K562 (cell line): ENCODE data around the gene KIF23. TPM values are rescaled to one million over a fixed set of nuclear protein-coding genes. Genes with fewer than 3 reads are reported as not detected.
A peak's percentile ranks its signal among the peaks of the same experiment; 100 is the strongest.

Source experiments
- ARHGAP35 ChIP-seq: fragments of 450-650 bp; IDR thresholded peaks from 2 replicates; pipeline ENCODE4 v1.6.1; 2018; ENCODE audit not compliant: partially characterized antibody
- EP300 ChIP-seq: IDR thresholded peaks from 2 replicates; pipeline ENCODE4 v1.6.1; 2012; ENCODE audit warnings: low read length, improper control_type of control experiment
- FOXJ2 ChIP-seq: fragments of 200-800 bp; sonication (Bioruptor generic); IDR thresholded peaks from 2 replicates; pipeline ENCODE4 v1.6.1; 2016; ENCODE audit warnings: missing genetic modification characterization, missing compliant biosample characterization
- HMBOX1 ChIP-seq: sonication (generic); IDR thresholded peaks from 2 replicates; pipeline ENCODE4 v1.6.1; 2016
- HMG20B ChIP-seq: fragments of 250-450 bp; sonication (Bioruptor Pico); IDR thresholded peaks from 2 replicates; pipeline ENCODE4 v1.5.0; 2021; ENCODE audit warnings: mild to moderate bottlenecking
- LCOR ChIP-seq: sonication (generic); formaldehyde crosslinking; IDR thresholded peaks from 2 replicates; pipeline ENCODE4 v1.8.0; 2022; ENCODE audit warnings: mild to moderate bottlenecking, missing genetic modification reagents
- NONO ChIP-seq, 2 experiments: fragments of 200-400 bp in 1 of 2; fragments of 450-650 bp in 1 of 2; formaldehyde crosslinking in 1 of 2; IDR thresholded peaks; 2 replicates each; pipeline ENCODE4 v1.6.1; 2017; ENCODE audit warnings: low read depth in 2 of 2, mild to moderate bottlenecking in 2 of 2, moderate library complexity in 2 of 2, low read length in 1 of 2
- NR1H2 ChIP-seq: sonication (generic); formaldehyde crosslinking; IDR thresholded peaks from 2 replicates; pipeline ENCODE4 v1.4.0; 2020; ENCODE audit warnings: mild to moderate bottlenecking, missing genetic modification reagents
- PCBP1 ChIP-seq: fragments of 200-400 bp; formaldehyde crosslinking; IDR thresholded peaks from 2 replicates; pipeline ENCODE4 v1.6.1; 2018; ENCODE audit warnings: mild to moderate bottlenecking, low read depth, low read length; ENCODE audit not compliant: poor library complexity, severe bottlenecking
- SP1 ChIP-seq: sonication (generic); formaldehyde crosslinking; IDR thresholded peaks from 2 replicates; pipeline ENCODE4 v1.8.1; 2022; ENCODE audit warnings: mild to moderate bottlenecking, missing genetic modification reagents
- XRCC5 ChIP-seq: fragments of 200-400 bp; formaldehyde crosslinking; IDR thresholded peaks from 2 replicates; pipeline ENCODE4 v1.6.1; 2017; ENCODE audit warnings: low read depth, mild to moderate bottlenecking, low read length
- ZC3H11A ChIP-seq: IDR thresholded peaks from 2 replicates; pipeline ENCODE4 v1.6.1; 2012; ENCODE audit warnings: low read depth, low read length, improper control_type of control experiment
- ZNF449 ChIP-seq: fragments of 250-450 bp; sonication (Bioruptor Pico); IDR thresholded peaks from 2 replicates; pipeline ENCODE4 v1.8.0; 2022; ENCODE audit warnings: moderate library complexity, mild to moderate bottlenecking, inconsistent platforms
- polyA plus RNA-seq, 8 experiments: library from polyadenylated mRNA; depleted of rRNA in 4 of 8; stranded (reverse) in 5 of 8; unstranded in 3 of 8; fragments of >200 nt; fragmentation: Nextera tagmentation in 2 of 8; fragmentation: Illumina TruSeq in 1 of 8; extraction: Ambion mirVana in 2 of 8; extraction: Trizol in 1 of 8; gene quantifications; 2 replicates each; pipeline versions ENCODE4 v1.2.1 to v1.2.3, GENCODE V29; 2011 to 2014; ENCODE audit warnings: inconsistent platforms in 1 of 8, missing spikeins in 1 of 8
- total RNA-seq, 7 experiments: library from RNA; depleted of rRNA in 6 of 7; stranded (reverse); fragments of >200 nt in 6 of 7; fragmentation: Illumina TruSeq in 2 of 7; extraction: Trizol in 2 of 7; gene quantifications; 2 replicates each; pipeline versions ENCODE4 v1.2.1 to v1.2.3, GENCODE V29; 2011 to 2021; ENCODE audit warnings: low replicate concordance in 1 of 7
- TF ChIP-seq, protein P1 (sequence below): sonication (generic); formaldehyde crosslinking; IDR thresholded peaks from 2 replicates; pipeline ENCODE4 v1.8.1; 2023; ENCODE audit warnings: missing genetic modification reagents, mild to moderate bottlenecking, borderline replicate concordance
- TF ChIP-seq, protein P2 (sequence below): sonication (generic); formaldehyde crosslinking; IDR thresholded peaks from 2 replicates; pipeline ENCODE4 v1.8.0; 2022; ENCODE audit warnings: mild to moderate bottlenecking, missing genetic modification reagents
- TF ChIP-seq, protein P3 (sequence below): fragments of 250-450 bp; sonication (Bioruptor Pico); IDR thresholded peaks from 2 replicates; pipeline ENCODE4 v1.5.0; 2021
- TF ChIP-seq, protein P4 (sequence below), 2 experiments: fragments of 450-650 bp; IDR thresholded peaks; 2 replicates each; pipeline ENCODE4 v1.6.1; 2016

KIF23 gene
- total and polyA plus RNA-seq, 9 of the 15 experiments (the other 6 are each of a cell fraction or from before 2014, with no cell fraction given) = 29.4 to 58.2 (median 41.9) TPM

DNA sequence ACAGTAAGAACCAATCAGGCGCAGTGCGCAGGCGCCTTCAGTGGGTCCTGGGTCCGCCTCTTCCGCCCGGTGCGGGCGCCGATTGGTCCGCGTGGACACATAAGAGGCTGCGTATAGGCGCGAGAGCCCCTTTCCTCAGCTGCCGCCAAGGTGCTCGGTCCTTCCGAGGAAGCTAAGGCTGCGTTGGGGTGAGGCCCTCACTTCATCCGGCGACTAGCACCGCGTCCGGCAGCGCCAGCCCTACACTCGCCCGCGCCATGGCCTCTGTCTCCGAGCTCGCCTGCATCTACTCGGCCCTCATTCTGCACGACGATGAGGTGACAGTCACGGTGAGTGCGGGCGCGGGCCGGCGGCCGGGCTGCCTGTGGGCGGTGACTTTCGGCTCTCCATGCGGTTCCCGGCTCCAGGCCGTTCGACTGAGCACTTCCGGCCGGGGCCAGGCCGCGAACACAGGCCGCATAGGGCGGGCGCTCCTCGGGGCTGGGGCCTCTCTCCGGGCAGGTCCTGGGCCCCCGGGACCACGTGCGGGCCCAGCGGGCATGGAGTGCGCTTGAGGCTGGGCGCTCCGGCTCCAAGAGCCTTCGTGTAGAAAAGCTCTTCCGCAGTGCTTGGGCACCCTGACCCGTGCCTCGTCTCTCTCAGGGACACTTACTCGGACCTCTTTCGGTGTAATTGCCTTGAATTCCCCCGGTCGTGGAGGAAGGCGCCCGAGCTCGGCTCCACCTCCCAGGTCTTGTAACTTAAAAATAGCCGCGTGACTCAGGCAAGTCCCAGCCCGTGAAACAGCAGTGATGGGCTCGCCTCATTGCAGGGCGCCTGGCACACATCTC is 38.8 kb downstream of the KIF23 start, which contains the start of gene RPLP1 (continued):
- TF ChIP-seq, protein P1, sequence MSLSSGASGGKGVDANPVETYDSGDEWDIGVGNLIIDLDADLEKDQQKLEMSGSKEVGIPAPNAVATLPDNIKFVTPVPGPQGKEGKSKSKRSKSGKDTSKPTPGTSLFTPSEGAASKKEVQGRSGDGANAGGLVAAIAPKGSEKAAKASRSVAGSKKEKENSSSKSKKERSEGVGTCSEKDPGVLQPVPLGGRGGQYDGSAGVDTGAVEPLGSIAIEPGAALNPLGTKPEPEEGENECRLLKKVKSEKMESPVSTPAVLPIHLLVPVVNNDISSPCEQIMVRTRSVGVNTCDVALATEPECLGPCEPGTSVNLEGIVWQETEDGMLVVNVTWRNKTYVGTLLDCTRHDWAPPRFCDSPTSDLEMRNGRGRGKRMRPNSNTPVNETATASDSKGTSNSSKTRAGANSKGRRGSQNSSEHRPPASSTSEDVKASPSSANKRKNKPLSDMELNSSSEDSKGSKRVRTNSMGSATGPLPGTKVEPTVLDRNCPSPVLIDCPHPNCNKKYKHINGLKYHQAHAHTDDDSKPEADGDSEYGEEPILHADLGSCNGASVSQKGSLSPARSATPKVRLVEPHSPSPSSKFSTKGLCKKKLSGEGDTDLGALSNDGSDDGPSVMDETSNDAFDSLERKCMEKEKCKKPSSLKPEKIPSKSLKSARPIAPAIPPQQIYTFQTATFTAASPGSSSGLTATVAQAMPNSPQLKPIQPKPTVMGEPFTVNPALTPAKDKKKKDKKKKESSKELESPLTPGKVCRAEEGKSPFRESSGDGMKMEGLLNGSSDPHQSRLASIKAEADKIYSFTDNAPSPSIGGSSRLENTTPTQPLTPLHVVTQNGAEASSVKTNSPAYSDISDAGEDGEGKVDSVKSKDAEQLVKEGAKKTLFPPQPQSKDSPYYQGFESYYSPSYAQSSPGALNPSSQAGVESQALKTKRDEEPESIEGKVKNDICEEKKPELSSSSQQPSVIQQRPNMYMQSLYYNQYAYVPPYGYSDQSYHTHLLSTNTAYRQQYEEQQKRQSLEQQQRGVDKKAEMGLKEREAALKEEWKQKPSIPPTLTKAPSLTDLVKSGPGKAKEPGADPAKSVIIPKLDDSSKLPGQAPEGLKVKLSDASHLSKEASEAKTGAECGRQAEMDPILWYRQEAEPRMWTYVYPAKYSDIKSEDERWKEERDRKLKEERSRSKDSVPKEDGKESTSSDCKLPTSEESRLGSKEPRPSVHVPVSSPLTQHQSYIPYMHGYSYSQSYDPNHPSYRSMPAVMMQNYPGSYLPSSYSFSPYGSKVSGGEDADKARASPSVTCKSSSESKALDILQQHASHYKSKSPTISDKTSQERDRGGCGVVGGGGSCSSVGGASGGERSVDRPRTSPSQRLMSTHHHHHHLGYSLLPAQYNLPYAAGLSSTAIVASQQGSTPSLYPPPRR (CRISPR knock-in tag) = no peak
- TF ChIP-seq HMG20B (CRISPR knock-in tag) (no peak), NR1H2 (no peak), LCOR (peak; percentile 32), EP300 (no peak), FOXJ2 (no peak; the same call in 1 of the 2 replicates), HMBOX1 (no peak), ZNF449 (CRISPR knock-in tag) (no peak), ARHGAP35 (peak; percentile 62), ZC3H11A (no peak), NONO (IDR thresholded peaks at IDR 0.05; ENCODE audit: low read depth in 2 of 2, low read length in 1 of 2) (peak; percentile 19 to 92; a peak in 2 of 4 replicates), SP1 (CRISPR knock-in tag) (peak; percentile 77), PCBP1 (peak; percentile 78), XRCC5 (peak; percentile 46; the same call in 1 of the 2 replicates)
- TF ChIP-seq, protein P2, sequence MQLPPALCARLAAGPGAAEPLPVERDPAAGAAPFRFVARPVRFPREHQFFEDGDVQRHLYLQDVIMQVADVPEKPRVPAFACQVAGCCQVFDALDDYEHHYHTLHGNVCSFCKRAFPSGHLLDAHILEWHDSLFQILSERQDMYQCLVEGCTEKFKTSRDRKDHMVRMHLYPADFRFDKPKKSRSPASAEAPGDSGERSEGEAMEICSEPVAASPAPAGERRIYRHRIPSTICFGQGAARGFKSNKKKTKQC (CRISPR knock-in tag) = no peak; the same call in none of the 2 replicates
- TF ChIP-seq, protein P3, sequence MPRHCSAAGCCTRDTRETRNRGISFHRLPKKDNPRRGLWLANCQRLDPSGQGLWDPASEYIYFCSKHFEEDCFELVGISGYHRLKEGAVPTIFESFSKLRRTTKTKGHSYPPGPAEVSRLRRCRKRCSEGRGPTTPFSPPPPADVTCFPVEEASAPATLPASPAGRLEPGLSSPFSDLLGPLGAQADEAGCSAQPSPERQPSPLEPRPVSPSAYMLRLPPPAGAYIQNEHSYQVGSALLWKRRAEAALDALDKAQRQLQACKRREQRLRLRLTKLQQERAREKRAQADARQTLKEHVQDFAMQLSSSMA = no peak
- TF ChIP-seq, protein P4, sequence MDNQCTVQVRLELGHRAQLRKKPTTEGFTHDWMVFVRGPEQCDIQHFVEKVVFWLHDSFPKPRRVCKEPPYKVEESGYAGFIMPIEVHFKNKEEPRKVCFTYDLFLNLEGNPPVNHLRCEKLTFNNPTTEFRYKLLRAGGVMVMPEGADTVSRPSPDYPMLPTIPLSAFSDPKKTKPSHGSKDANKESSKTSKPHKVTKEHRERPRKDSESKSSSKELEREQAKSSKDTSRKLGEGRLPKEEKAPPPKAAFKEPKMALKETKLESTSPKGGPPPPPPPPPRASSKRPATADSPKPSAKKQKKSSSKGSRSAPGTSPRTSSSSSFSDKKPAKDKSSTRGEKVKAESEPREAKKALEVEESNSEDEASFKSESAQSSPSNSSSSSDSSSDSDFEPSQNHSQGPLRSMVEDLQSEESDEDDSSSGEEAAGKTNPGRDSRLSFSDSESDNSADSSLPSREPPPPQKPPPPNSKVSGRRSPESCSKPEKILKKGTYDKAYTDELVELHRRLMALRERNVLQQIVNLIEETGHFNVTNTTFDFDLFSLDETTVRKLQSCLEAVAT (IDR thresholded peaks at IDR 0.05) = peak; percentile 92; a peak in 3 of 4 replicates
